ENCODE measurements around the gene PDX1.

The PDX1 gene

GRCh38 chr13:27921961-27922882 is 2.4 kb downstream of the PDX1 start:
- in situ Hi-C loops (cut with MboI; ENCODE audit: low sequenced_read_pairs) = no loop called here

- in situ Hi-C loops (cut with MboI; ENCODE audit: low sequenced_read_pairs) = no loop called here
These were observed 3.2 kb downstream of the PDX1 start for GRCh38 chr13:27922883-27923612.

- in situ Hi-C loops (cut with MboI; ENCODE audit: low sequenced_read_pairs) = no loop called here
These were observed 4.2 kb downstream of the PDX1 start for GRCh38 chr13:27923794-27924528.

GRCh38 chr13:27924529-27925141 is 4.8 kb downstream of the PDX1 start:
- in situ Hi-C loops (cut with MboI; ENCODE audit: low sequenced_read_pairs) = no loop called here

- in situ Hi-C loops (cut with MboI; ENCODE audit: low sequenced_read_pairs) = no loop called here
These were observed 5.6 kb downstream of the PDX1 start for GRCh38 chr13:27925220-27925991.

GRCh38 chr13:27926644-27927434 is 7.0 kb downstream of the PDX1 start:
- in situ Hi-C loops (cut with MboI; ENCODE audit: low sequenced_read_pairs) = no loop called here

GRCh38 chr13:27927444-27928352 is 7.9 kb downstream of the PDX1 start:
- in situ Hi-C loops (cut with MboI; ENCODE audit: low sequenced_read_pairs) = no loop called here

- in situ Hi-C loops (cut with MboI; ENCODE audit: low sequenced_read_pairs) = no loop called here
These were observed 8.6 kb downstream of the PDX1 start for GRCh38 chr13:27928353-27928804.

- in situ Hi-C loops (cut with MboI; ENCODE audit: low sequenced_read_pairs) = no loop called here
These were observed 9.3 kb downstream of the PDX1 start for GRCh38 chr13:27928805-27929753.

GRCh38 chr13:27929868-27930267 is 10.1 kb downstream of the PDX1 start:
- in situ Hi-C loops (cut with MboI; ENCODE audit: low sequenced_read_pairs) = no loop called here

GRCh38 chr13:27933118-27933517 is 13.3 kb downstream of the PDX1 start:
- in situ Hi-C loops (cut with MboI; ENCODE audit: low sequenced_read_pairs) = no loop called here

- in situ Hi-C loops (cut with MboI; ENCODE audit: low sequenced_read_pairs) = no loop called here
These were observed 14.0 kb downstream of the PDX1 start for GRCh38 chr13:27933580-27934328.

- in situ Hi-C loops (cut with MboI; ENCODE audit: low sequenced_read_pairs) = no loop called here
These were observed 23.2 kb downstream of the PDX1 start for GRCh38 chr13:27942972-27943371.

- in situ Hi-C loops (cut with MboI; ENCODE audit: low sequenced_read_pairs) = loop anchor here (25.0 kb wide), 1 partner anchor 566 kb away; no protein-coding TSS in a partner anchor
These were observed 33.3 kb downstream of the PDX1 start for GRCh38 chr13:27952876-27953675.

- in situ Hi-C loops (cut with MboI; ENCODE audit: low sequenced_read_pairs) = loop anchor here (25.0 kb wide), 1 partner anchor 567 kb away; no protein-coding TSS in a partner anchor
These were observed 34.0 kb downstream of the PDX1 start for GRCh38 chr13:27953676-27954405.
